GM18870 (cell line): ENCODE data around the gene APOE.
"Not testable (repeated sequence)": the region's sequence is repeated elsewhere in the genome, so short reads cannot be mapped to it uniquely, and the experiment has no call there.

Source experiments
- ATAC-seq: cut with Tn5 transposase; IDR thresholded peaks from one replicate; pipeline ENCODE4 v1.9.1; 2021; ENCODE audit warnings: moderate library complexity; ENCODE audit not compliant: unreplicated experiment

The APOE gene

GRCh38 chr19:44883922-44884321, 21.7 kb upstream of the APOE start:
- ATAC-seq = no peak

GRCh38 chr19:44884566-44884965, 21.0 kb upstream of the APOE start:
- no peak for ATAC-seq

- ATAC-seq = no peak
Measured at GRCh38 chr19:44886141-44886540, 19.5 kb upstream of the APOE start.

- no peak for ATAC-seq
Measured at GRCh38 chr19:44887648-44888047, 17.9 kb upstream of the APOE start.

GRCh38 chr19:44888335-44888734, 17.3 kb upstream of the APOE start:
- not testable (repeated sequence) for ATAC-seq

- ATAC-seq = no peak
Measured at GRCh38 chr19:44889830-44890365, 15.7 kb upstream of the APOE start.

GRCh38 chr19:44890366-44891015, 15.1 kb upstream of the APOE start:
- ATAC-seq = peak; percentile 85

- no peak for ATAC-seq
Measured at GRCh38 chr19:44891016-44891882, 14.3 kb upstream of the APOE start, which contains the start of gene TOMM40. Gene TOMM40, plus strand, starts transcription at chr19:44891254. Its CDS starts 162 bp downstream, at chr19:44891416.

- ATAC-seq = no peak
Measured at GRCh38 chr19:44892932-44893331, 12.7 kb upstream of the APOE start.

- no peak for ATAC-seq
Measured at GRCh38 chr19:44893332-44894051, 12.1 kb upstream of the APOE start.

GRCh38 chr19:44894052-44894400, 11.6 kb upstream of the APOE start:
- no peak for ATAC-seq

- no peak for ATAC-seq
Measured at GRCh38 chr19:44894946-44895345, 10.7 kb upstream of the APOE start.

GRCh38 chr19:44897835-44898234, 7.8 kb upstream of the APOE start:
- no peak for ATAC-seq

- ATAC-seq = no peak
Measured at GRCh38 chr19:44900328-44901244, 5.0 kb upstream of the APOE start.

GRCh38 chr19:44903216-44903601, 2.4 kb upstream of the APOE start:
- ATAC-seq = no peak

- no peak for ATAC-seq
Measured at GRCh38 chr19:44903602-44904425, 1.8 kb upstream of the APOE start.

- no peak for ATAC-seq
Measured at GRCh38 chr19:44904426-44904994, 1.1 kb upstream of the APOE start.

- ATAC-seq = no peak
Measured at GRCh38 chr19:44907613-44908012, 2.0 kb downstream of the APOE start.
